ENCODE results near the gene RGS1. TPM values are rescaled to one million over a fixed set of nuclear protein-coding genes. Genes with fewer than 3 reads are reported as not detected.

The RGS1 gene
- total and polyA plus RNA-seq, 12 donors, result 0.30 to 7.2 (median 0.96) TPM

- 75 to 80% methylated on average over 5 of the region's 5 CpGs for WGBS, 2 donors
- H3K27ac ChIP-seq, result no peak overlapping the region
- intact Hi-C loops (cut with DNase I), result loop anchor here in 1 of 10 donors (5.0 kb wide), 1 partner anchor 95 kb away; no protein-coding TSS in a partner anchor
Observed at GRCh38 chr1:192587386-192588266, 12.1 kb downstream of the RGS1 start.

GRCh38 chr1:192588546-192588945 lies 13.0 kb downstream of the RGS1 start:
- Histone ChIP-seq H3K4me1 (no peaks in the 10 kb centered on the region), H3K36me3 (no peaks in the 10 kb centered on the region), H3K27me3 (no peaks in the 10 kb centered on the region), H3K27ac (no peak overlapping the region), H3K4me3 (no peak overlapping the region), H3K9me3 (no peaks in the 10 kb centered on the region)
- WGBS, 2 donors, result 50 to 76% methylated on average over 1 of the region's 1 CpG
- intact Hi-C loops (cut with DNase I), result loop anchor here in 1 of 10 donors (5.0 kb wide), 1 partner anchor 96 kb away; no protein-coding TSS in a partner anchor
- peak in 1 of 8 donors; percentile 46 for ATAC-seq
- DNase-seq, result no peak
- no peak for TF ChIP-seq CTCF (IDR thresholded peaks at IDR 0.05)

More at GRCh38 chr1:192587386-192588266, 12.1 kb downstream of the RGS1 start:
- no peak for ATAC-seq
- H3K9me3 ChIP-seq, result no peaks in the 10 kb centered on the region
- TF ChIP-seq CTCF (IDR thresholded peaks at IDR 0.05), result no peak
- no peak overlapping the region for H3K4me3 ChIP-seq
- H3K4me1 ChIP-seq, result no peaks in the 10 kb centered on the region
- H3K36me3 ChIP-seq, result no peaks in the 10 kb centered on the region
- H3K27me3 ChIP-seq, result no peaks in the 10 kb centered on the region
- DNase-seq, result no peak

DNA sequence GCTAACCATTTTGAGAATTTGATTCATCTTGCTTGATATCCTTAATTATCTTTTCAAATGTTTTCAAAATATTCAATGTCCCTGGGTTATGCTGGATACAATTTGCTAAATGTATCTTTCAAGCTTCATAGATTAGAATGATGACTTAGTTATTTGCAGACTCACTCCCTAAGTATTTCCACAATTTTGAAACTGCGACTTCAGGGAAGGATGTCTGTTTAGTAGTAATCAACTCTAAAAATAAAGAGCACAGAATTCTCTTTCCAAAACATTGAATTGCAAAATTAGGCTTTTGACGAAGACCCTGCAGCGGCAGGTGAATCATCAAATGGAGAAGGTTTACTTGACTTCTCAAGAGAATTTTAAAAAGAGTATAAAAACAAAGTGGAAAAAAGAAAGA lies 14.2 kb downstream of the RGS1 start:
- 84 to 87% methylated on average over 3 of the region's 3 CpGs for WGBS, 2 donors
- intact Hi-C loops (cut with DNase I), result loop anchor here in 2 of 10 donors (5.0 to 10.0 kb wide), 2 partner anchors 98 to 425 kb away; no protein-coding TSS in a partner anchor

DNA sequence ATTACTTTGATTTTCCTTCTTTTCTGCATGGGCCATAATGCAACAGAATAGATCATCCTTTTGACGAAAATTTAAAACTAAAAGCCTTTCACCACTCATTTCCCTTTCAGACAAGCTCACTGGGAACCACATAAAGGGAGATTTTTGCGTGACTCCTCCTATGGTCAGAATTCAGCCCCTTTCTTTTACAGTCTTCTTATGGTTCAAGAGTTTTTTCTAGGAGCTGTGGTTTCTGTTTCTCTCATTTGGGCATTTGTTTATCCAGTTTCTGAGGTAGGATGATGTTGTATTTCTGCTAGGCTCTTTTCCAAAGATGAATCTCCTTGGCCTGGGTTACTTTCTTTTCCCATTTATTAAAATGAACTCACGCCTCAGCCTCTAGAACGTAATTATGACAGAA lies 16.9 kb downstream of the RGS1 start:
- intact Hi-C loops (cut with DNase I), result loop anchor here in 1 of 10 donors (10.0 kb wide), 1 partner anchor 422 kb away; no protein-coding TSS in a partner anchor
- no peak overlapping the region for H3K27ac ChIP-seq
- TF ChIP-seq CTCF (IDR thresholded peaks at IDR 0.05), result no peak

More for the DNA sequence above, 14.2 kb downstream of the RGS1 start:
- no peak overlapping the region for H3K27ac ChIP-seq
- H3K36me3 ChIP-seq, result no peaks in the 10 kb centered on the region
- no peak for DNase-seq
- no peak overlapping the region for H3K4me3 ChIP-seq
- no peak for TF ChIP-seq CTCF (IDR thresholded peaks at IDR 0.05)
- no peaks in the 10 kb centered on the region for H3K4me1 ChIP-seq
- no peak for ATAC-seq
- H3K27me3 ChIP-seq, result no peaks in the 10 kb centered on the region
- H3K9me3 ChIP-seq, result no peaks in the 10 kb centered on the region

More for the DNA sequence above, 16.9 kb downstream of the RGS1 start:
- no peaks in the 10 kb centered on the region for H3K4me1 ChIP-seq
- H3K4me3 ChIP-seq, result no peak overlapping the region
- H3K27me3 ChIP-seq, result no peaks in the 10 kb centered on the region
- no peak for ATAC-seq
- 74 to 83% methylated on average over 4 of the region's 4 CpGs for WGBS, 2 donors
- DNase-seq, result no peak
- no peaks in the 10 kb centered on the region for H3K9me3 ChIP-seq
- H3K36me3 ChIP-seq, result no peaks in the 10 kb centered on the region

Data from heart right ventricle (tissue), 16 donors.